Measurements from ENCODE around the gene ODC1.

- TF ChIP-seq, protein P1, sequence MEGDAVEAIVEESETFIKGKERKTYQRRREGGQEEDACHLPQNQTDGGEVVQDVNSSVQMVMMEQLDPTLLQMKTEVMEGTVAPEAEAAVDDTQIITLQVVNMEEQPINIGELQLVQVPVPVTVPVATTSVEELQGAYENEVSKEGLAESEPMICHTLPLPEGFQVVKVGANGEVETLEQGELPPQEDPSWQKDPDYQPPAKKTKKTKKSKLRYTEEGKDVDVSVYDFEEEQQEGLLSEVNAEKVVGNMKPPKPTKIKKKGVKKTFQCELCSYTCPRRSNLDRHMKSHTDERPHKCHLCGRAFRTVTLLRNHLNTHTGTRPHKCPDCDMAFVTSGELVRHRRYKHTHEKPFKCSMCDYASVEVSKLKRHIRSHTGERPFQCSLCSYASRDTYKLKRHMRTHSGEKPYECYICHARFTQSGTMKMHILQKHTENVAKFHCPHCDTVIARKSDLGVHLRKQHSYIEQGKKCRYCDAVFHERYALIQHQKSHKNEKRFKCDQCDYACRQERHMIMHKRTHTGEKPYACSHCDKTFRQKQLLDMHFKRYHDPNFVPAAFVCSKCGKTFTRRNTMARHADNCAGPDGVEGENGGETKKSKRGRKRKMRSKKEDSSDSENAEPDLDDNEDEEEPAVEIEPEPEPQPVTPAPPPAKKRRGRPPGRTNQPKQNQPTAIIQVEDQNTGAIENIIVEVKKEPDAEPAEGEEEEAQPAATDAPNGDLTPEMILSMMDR (IDR thresholded peaks at IDR 0.05; ENCODE audit: low read length) = no peak
- no peak for TF ChIP-seq EZH2 (IDR thresholded peaks at IDR 0.05; ENCODE audit: borderline replicate concordance, low read length)
Observed at GRCh38 chr2:10424051-10424450, 24.1 kb downstream of the ODC1 start.
